Esophagus mucosa (tissue), 1 donor: ENCODE results near the gene RAD51D. TPM values are rescaled to one million over a fixed set of nuclear protein-coding genes. Genes with fewer than 3 reads are reported as not detected.
"Not testable (repeated sequence)": the region's sequence is repeated elsewhere in the genome, so short reads cannot be mapped to it uniquely, and the experiment has no call there.

Experiments
- ATAC-seq: fragments of 200-7000 bp; cut with Tn5 transposase; one replicate; pipeline ENCODE4 v1.9.1; 2020
- total RNA-seq: library from RNA; stranded (reverse); gene quantifications from one replicate; pipeline ENCODE4 v1.2.4, GENCODE V29; 2023
- donor health status: DM: yes; HTN: yes; CAD: no.

Gene RAD51D
- total RNA-seq, 1 donor from 2014 or later = 6.3 TPM

DNA sequence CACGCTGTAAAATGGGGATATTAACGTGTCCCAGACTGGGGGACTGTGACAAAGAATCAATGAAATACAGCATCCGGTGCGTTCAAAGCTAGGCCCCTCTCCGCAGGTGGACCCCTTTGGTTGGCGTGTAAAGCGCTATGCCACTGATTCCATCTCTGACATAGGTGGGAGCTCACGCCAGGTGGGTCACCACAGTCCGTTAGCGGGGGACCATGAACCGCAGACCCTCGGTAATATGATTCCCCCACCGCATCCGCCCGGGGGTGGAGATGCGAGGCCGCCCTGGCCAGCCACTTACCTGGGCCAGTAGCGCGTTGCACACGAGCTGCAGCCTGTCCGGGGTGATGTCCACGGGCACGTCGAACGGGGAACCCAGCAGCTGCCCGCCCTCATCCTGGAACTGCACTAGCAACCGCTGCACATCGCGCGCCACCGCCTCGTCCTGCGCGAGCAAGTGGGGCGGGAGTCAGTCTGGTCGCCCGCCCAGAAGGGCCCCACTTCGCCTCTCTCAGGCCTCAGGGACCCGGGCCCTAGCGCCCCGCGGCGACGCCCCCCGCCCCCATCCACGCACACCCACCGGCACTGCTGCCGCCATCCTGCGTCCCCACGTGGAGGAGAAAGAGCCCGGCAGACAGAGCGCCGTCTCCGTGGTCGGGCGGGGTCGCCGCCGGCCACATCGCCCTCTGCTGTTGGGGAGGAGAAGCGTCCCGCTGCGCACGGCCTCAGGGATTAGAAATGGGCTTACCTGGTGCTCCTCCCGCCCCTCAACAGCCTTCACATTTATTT is 22.2 kb upstream of the RAD51D start, which contains the start of gene NLE1:
Gene NLE1 (minus strand): TSS at position 623 of the 786 bp plus-strand sequence. CDS start 28 bp downstream, at position 595.
- peak; percentile 93 for ATAC-seq

DNA sequence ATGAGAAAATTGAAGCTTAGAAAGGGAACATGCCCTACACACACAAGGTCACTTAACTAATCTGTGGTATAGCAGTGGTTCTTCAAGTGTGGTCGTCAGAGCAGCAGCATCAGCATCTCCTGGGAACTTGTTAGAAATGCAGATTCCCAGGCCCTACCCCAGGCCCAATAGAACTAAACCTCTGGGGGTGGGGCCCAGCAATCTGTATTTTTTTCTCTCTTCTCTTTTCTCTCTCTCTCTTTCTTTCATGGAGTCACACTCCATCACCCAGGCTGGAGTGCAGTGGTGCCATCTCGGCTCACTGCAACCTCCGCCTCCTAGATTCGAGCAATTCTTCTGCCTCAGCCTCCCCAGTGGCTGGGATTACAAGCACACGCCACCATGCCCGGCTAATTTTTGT is 18.6 kb upstream of the RAD51D start:
- no peak for ATAC-seq

DNA sequence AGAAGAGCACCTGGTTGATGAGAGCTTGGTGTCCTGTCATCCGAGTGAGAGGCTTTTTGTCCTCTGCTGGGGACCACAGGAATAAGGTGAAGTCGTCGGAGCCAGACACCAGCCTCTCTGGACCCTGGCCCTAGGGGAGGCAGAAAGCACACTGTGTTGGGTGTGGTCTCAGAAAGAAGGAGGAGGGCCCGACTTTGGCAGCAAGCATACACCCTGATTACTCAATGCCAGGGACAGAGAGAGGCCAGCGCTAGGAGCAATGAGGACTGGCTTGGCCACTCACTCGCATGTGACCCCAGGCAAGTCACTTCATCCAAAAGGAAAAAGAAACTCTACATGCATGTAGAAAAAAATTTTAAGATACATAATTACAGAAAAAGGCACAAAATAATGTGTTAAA is 15.7 kb upstream of the RAD51D start:
- ATAC-seq = no peak

DNA sequence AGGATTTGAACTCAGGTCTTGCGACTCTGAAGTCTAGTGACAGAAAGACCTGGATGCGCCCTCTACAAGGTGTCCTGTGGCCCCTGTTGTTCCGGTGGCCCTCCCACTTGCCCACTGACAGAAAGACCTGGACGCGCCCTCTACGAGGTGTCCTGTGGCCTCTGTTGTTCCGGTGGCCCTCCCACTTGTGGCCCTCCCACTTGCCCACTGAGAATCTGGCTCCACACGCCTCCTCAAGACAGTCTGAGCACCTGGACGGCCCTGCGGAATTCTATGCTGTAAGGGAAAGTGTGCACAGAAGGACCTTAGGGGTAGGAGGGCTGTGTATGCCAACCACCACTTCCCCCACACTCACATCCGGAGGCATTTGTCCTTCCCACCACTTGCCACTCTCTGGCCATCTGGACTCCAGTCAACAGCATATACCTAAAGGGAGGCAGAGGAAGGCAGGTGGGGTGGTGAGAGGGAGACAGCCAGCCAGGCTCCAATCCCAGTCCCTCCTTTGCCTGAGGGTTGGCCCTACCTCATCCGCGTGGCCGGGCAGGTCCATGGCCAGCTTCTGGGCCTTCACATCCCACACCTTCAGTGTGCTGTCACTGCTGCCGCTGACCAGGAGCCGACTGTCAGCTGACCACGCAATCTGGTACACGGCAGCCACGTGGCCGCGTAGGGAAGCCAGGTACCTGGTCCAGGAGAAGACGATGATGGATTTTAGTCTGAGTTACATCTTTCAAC is 13.3 kb upstream of the RAD51D start:
- ATAC-seq = no peak

DNA sequence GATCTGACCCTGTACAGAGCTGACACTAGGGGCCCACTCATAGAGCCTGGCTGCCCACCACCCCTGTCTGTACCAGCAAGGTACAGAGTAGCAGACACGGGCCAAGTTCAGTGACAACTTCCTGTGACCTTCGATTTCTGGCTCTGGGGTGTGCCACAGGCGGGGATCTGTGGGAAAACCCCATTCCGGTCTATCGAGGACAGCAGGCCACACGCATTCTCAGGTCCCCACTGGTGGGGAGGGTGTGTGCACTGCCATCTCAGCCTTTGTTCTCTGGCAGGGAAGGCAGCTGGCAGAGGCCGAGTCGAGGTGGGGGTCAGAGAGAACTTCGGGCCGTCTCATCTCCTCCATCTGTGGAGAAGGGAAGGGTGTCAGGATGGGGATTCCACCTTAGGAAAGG is 12.4 kb upstream of the RAD51D start:
- ATAC-seq = no peak

DNA sequence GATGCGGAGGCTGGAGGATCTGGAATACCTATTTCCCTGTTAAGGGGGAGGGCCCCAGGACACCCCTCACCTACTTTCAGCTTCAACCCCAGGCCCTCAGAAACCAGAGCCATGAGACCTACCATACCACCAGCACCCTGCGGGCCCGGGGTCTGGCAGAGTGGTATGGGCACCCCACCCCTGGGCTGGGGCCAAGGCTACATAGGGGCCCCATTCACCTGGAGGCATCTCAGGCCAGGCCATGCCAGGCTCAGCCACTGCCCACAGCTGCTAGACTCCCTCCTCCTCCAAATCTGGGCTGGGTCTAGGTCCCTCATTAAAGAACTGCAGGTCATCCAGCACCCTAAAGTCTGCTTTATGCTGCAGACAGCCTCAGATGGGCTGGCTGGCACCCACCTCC is 10.7 kb upstream of the RAD51D start:
- peak; percentile 18 for ATAC-seq

DNA sequence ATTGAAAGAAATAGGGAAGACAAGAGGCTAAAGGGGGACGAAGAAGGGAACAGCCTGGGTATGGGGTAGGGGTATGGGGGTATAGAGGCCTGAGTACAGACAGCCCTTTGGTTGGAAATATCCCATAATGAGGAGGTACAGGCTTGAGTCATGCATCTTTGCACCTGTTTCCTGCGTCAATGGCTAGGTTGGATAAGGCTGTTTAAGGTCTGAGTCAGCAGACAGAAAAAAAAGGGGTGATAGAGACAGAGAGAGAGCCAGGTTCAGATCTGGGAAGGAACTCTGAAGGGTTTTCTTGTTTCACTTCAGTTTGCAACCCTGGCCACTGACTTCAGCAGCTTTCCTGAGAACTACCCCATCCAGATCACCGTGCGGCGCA is 10.3 kb upstream of the RAD51D start:
- no peak for ATAC-seq

DNA sequence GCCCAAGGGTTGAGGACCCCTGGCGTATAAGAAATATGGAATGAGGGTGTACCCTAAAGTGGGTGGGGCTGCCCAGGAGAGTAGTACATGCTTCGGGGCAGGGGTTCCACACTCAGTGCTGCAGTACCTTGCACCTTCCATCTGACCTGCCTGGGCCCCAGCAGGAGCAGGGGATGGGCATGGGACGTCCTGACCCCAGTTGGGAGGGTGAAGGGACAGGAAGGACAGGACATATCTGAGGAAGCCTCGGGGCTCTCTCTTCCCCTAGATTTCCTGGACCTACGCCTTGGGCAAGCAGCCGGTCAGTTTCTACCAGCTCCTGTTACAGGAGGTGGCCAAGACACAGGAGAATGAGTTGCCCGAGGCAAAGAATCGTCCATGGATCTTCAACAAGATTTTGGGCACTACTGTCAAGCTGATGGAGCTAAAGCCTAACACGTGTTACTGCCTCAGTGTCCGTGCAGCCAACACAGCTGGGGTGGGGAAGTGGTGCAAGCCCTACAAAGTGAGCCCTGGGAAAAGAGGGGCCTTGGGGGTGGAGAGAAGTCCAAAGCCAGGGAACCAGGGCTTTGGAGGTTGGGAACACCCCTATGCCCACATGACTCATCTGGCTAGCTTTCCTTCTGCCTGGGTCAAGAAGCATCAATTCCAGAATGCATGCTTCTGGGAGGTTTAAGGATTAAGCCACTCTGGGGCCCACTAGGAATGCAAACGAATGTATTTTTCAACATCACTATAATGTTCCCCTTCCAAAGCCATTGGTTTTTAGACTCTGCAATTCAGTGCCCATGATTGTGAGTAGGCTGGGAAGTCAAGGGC is 9.7 kb upstream of the RAD51D start:
- ATAC-seq = peak; percentile 8

DNA sequence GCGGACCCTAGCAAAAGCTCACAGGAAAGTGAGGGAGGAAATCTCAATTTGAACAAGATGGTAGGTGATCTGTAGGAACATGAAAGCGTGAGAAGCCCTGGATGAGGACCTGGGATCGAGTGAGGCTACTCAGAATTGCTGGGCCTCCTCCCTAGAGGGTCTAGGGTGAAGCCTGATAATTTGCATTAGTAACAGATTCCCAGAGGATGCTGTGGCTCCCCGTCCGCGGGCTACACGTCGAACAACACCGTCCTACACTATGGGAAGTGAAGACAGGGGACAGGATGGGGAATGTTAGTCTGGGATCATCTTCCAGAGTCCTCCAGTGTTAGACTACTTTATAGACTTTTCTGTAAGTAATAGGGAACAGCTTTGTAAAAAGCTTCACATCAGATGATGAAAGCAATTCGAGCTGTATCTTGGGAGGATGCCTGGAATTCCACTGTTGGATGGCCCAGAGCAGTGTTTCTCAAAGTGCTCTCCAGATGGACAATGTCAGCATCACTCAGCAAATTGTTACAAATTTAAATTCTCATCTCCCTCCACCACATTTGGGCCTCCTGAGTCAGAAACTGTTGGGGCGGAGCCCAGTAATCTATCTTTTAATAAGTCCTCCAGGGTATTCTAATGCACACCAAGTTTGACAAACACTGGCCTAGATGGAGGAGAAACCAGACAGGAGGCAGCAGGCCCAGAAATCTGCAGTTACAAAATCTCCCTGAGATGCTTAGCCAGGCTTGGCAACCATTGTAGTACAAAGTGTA is 8.3 kb upstream of the RAD51D start:
- no peak for ATAC-seq

DNA sequence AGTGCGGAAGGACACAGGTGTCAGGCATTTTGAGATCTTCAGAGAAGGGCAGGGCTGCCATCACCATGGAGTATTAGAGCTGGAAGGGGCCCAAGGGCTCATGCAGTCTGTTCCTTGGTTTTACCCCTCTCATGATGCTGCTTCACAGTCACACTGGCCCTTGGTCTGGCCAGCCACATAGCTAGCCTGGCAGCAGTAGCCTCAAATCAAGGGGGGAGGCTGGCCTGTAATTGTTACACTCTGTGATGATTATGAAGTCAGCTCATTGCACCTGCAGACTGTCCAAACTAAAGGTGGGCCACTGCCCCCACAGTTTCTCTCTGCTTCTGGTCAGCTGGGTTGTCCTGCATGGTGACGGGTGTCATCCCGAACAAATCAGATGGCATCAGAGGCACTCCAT is 1.7 kb upstream of the RAD51D start, which contains the start of gene FNDC8:
Gene FNDC8 (plus strand): TSS at position 301 of the 400 bp plus-strand sequence. CDS start 79 bp downstream, at position 380.
- ATAC-seq = no peak

DNA sequence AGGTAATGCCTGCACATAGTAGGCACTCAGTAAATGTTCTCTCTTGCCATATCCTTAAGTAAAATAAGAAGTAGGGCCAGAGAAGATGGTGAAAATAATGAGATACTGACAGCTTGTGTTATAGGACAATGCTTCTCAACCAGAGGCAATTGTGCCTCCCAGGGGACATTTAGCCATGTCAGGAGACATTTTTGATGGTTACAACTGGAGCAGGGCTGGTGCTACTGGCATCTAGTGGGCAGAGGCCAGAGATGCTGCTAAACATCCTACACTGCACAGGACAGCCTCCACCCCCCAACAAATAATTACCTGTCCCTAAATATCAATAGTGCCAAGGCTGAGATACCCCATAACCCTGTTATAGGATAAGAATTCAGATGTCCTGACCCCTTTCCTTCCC is 1.7 kb downstream of the RAD51D start:
- ATAC-seq = peak; percentile 49

DNA sequence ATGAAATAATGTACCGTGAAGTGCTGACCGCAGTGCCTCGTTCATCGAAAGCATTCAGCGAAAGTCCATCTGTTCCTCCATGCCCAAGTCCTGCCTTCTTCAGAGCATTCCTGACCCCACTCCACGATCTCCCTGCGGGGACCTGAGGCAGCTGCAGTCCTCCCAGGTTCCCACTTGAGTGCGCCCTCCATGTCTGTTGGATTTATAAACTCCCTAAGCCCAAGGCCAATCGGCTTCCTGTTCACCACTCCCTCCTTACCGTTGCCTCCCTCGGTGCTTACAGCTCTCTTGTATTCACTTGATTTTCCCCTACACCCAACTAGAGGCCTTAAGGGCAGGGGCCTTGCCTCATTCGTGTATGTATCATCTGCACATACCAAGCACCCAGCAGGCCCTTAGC is 2.8 kb downstream of the RAD51D start:
- ATAC-seq = no peak

DNA sequence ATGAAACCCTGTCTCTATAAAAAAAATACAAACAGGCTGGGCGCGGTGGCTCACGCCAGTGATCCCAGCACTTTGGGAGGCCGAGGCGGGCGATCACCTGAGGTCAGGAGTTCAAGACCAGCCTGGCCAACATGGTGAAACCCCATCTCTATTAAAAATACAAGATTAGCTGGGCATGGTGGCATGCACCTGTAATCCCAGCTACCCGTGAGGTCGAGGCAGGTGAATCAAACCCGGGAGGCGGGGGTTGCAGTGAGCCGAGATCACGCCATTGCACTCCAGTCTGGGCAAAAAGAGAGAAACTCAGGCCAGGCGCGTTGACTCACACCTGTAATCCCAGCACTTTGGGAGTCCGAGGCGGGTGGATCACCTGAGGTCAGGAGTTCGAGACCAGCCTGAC is 8.9 kb downstream of the RAD51D start:
- ATAC-seq = not testable (repeated sequence)

DNA sequence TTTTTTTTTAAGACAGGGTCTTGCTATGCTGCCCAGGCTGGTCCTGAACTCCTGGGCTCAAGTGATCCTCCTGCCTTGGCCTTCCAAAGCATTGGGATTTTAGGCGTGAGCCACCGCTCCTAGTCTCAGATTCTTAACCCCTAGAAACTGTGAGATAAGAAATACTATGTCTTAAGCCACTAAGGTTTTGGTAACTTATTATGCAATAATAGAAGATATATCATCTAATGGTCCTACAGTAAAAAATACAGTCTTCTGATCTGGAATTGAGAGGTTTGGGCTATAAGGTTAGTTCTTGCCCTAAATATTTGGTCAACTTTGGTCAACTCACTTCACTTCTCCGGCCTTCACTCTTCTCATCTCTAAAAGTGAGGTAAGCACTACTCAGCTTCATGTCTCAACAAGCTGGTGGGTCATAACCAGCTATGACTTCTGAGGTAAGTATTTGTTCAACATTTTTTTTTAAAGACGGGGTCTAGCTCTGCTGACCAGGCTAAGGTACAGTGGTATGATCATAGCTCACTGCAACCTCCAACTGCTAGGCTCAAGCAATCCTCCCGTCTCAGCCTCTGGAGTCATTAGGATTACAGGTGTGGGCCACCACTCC is 14.7 kb downstream of the RAD51D start:
- no peak for ATAC-seq

DNA sequence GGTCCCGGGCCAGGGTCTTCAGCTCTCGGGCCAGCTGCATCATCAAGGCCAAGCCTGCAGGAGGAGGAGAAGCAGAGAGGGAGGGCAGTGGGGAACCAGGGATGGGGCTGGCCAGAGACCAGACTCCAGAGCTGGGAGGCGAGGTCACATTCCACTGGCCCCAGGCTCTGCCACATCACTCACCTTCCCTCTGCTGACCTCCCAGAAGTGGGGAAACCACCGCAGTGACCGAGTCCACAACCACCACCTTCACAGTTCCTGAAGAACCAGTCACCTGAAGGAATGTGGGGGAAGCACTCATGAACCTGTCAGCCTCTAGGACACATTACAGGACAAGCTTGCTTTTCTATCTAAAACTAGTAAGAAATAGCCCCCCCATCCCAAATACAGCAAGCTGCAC is 16.4 kb downstream of the RAD51D start:
- peak; percentile 64 for ATAC-seq

DNA sequence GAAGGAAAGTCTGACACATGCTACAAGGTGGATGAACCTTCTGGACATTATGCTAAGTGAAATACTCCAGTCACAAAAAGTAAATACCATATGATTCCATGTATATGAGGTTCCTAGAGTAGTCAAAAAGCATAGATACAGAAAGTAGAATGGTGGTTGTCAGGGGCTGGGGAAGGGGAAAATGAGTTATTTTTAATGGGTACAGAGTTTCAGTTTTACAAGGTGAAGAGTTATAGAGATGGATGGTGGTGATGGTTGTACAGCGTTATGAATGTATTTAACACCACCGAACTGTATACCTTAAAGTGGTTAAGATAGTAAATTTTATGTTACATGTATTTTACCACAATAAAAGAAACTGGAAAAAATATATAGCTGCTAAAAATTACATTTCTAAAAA is 17.9 kb downstream of the RAD51D start:
- no peak for ATAC-seq

DNA sequence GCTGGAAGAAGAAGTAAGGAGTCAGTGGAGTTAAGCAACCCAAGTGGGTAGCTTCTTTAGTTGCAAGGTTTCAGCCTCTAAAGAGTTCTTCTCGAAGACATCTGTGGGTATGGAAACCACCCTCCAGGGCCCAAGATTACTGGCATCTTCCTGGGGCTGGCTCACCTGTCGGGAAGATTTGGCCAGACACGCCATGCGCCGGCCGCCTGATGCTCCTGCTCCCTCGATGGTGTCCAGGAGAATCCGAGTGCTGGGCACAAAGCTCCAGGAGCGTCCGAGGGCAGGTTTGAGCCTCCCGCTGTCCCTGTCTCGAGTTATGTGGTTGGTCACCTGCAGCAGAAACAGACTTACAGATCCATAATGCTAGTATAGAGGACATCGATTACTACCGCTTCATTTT is 18.6 kb downstream of the RAD51D start:
- ATAC-seq = no peak

DNA sequence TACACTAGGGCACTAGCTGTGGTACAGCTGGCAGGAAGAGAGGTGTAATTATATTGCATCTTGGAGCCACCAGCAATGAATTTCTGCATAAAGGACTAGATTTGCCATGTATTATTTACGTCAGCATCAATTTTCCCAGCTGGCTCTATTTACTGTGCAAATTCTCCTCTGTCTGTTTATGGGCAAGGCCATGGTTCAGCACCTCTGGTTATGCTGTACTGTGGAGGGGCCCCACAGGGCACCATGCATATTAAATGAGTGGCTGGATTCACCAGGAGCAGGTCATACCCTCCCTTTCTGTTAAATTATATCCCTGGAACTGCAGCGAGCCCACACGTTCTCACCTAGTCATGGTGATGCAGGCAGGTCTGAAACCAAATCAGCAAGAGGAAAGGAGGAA is 19.8 kb downstream of the RAD51D start:
- no peak for ATAC-seq

DNA sequence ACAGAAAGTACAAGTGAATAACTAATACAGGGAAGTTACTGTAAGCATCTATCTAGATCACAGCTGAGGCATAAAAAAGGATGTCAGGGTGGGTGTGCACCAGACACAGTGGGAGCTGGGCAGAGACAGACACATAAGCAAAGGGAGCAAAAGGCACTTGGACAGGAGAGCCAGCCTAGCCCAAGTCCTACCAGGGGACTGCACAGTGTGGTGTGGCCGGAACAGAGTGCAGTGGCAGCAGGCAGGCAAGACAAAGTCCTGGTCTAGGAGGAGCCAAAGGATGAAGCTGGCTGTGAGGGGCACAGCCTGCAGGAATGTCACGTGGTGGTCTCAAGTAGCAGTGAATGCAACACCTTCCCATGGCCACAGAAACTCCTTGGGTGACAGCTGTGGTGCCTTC is 21.9 kb downstream of the RAD51D start:
- ATAC-seq = no peak

DNA sequence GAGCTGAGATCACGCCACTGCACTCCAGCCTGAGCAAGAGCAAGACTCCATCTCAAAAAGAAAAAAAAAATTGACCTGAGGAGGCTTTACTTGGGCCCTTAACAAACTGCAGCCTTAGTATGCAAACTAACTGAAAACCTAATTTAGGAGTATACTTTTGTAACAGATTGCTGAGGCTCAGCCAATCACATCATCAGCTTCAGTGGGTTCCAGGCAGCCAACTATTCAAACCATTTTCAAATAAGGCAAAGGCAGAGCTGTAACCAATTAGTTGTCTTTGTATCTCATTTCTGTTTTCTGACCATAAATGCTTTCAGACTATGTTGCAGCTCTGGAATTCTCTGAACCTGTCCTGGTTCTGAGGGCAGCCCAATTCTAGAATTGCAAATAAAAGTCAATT is 23.9 kb downstream of the RAD51D start:
- ATAC-seq = no peak

DNA sequence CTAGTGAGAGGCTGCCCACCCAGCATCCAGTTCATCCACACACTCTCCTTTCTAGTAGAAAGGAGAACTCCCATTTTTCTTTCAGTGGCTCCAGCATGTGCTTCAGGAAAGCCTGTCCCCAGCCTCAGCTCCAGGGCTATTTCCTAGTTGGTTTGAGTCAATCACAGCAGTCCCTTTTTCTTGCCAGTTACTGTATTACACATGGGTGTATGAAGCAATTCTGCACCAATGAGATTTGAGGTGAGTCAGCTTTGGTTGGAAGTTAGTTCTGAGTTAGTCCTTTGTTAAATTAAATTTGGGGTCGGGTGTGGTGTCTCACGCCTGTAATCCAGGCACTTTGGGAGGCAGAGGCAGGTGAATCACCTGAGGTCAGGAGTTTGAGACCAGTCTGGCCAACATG is 24.8 kb downstream of the RAD51D start:
- peak; percentile 94 for ATAC-seq

DNA sequence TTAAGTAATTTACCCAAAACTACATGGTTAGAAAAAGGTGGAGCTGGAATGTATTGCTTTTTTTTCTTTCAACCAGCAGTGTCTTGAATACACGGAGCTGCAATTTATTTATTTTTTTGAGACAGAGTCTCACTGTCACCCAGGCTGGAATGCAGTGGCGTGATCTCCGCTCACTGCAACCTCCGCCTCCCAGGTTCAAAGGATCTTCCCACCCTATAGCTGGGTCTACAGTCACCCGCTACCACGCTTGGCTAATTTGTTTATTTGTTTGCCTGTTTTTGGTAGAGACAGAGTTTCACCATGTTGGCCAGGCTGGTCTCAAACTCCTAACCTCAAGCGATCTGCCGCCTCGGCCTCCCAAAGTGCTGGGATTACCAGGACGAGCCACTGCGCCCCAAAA is 29.0 kb downstream of the RAD51D start:
- not testable (repeated sequence) for ATAC-seq
